GM10266 (cell line): ENCODE data around the gene ZNF865.

ENCODE experiments used
- DNase-seq: peaks from one replicate; pipeline ENCODE4 v3.0.0; 2012; ENCODE audit errors: extremely low spot score
- CTCF ChIP-seq: IDR thresholded peaks from 2 replicates; pipeline ENCODE4 v1.5.1; 2012; ENCODE audit warnings: mild to moderate bottlenecking, low read depth; ENCODE audit not compliant: control insufficient read depth, insufficient read depth; ENCODE audit errors: missing control alignments

Gene ZNF865

GRCh38 chr19:55611983-55612645, 6.7 kb downstream of the ZNF865 start:
- TF ChIP-seq CTCF, result no peak
- no peak for DNase-seq

GRCh38 chr19:55613396-55613795, 7.9 kb downstream of the ZNF865 start:
- DNase-seq, result no peak
- no peak for TF ChIP-seq CTCF

GRCh38 chr19:55613930-55614710, 8.7 kb downstream of the ZNF865 start:
- no peak for TF ChIP-seq CTCF
- DNase-seq, result no peak

- DNase-seq, result no peak
- no peak for TF ChIP-seq CTCF
These were observed 9.5 kb downstream of the ZNF865 start for GRCh38 chr19:55614711-55615542.

GRCh38 chr19:55615543-55616394, 10.3 kb downstream of the ZNF865 start:
- no peak for DNase-seq
- TF ChIP-seq CTCF, result no peak

GRCh38 chr19:55616395-55616875, 11.0 kb downstream of the ZNF865 start:
- no peak for DNase-seq
- no peak for TF ChIP-seq CTCF
